ENCODE data around the gene MATCAP1.

The MATCAP1 gene

DNA sequence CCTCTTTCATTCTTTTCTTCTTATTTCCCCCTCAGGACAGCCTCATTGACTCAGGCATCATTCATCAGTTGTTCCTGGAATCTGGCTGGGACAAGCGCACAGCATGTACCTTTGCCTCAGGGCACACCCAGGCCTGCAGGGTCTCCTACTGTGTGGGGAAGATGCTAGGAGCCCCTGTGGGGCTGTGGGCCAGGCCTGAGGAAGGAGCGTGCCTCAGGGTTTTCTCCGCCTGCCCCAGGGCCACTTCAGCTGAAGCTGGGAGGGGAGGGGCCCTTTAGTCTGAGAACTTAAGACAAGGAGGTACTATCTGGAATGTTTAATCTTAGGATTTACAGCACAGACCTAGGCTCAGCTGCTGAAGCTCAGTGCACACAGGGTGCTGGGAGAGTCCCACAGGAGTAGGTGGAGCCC lies 23.1 kb upstream of the MATCAP1 start:
- H3K27ac ChIP-seq (ENCODE audit: low read depth, low read length, poor library complexity, severe bottlenecking), result no peak overlapping the region
- no peaks in the 10 kb centered on the region for H3K9me2 ChIP-seq (ENCODE audit: low read depth, low read length)
- H3K9me3 ChIP-seq (ENCODE audit: low read length), result no peaks in the 10 kb centered on the region
- peaks cover 26% of the 10 kb centered on the region for H3K36me3 ChIP-seq (ENCODE audit: insufficient read depth, low read length)
- no peak overlapping the region for H3K9ac ChIP-seq (ENCODE audit: low read length)
- no peaks in the 10 kb centered on the region for H3F3A ChIP-seq (ENCODE audit: insufficient read depth, low read length)
- H3K4me1 ChIP-seq (ENCODE audit: insufficient read depth, low read length, severe bottlenecking), result no peaks in the 10 kb centered on the region
- H3K4me2 ChIP-seq (ENCODE audit: low read length), result no peak overlapping the region
- TF ChIP-seq, protein P1, sequence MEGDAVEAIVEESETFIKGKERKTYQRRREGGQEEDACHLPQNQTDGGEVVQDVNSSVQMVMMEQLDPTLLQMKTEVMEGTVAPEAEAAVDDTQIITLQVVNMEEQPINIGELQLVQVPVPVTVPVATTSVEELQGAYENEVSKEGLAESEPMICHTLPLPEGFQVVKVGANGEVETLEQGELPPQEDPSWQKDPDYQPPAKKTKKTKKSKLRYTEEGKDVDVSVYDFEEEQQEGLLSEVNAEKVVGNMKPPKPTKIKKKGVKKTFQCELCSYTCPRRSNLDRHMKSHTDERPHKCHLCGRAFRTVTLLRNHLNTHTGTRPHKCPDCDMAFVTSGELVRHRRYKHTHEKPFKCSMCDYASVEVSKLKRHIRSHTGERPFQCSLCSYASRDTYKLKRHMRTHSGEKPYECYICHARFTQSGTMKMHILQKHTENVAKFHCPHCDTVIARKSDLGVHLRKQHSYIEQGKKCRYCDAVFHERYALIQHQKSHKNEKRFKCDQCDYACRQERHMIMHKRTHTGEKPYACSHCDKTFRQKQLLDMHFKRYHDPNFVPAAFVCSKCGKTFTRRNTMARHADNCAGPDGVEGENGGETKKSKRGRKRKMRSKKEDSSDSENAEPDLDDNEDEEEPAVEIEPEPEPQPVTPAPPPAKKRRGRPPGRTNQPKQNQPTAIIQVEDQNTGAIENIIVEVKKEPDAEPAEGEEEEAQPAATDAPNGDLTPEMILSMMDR (IDR thresholded peaks at IDR 0.05; ENCODE audit: low read length), result no peak
- TF ChIP-seq EZH2 (IDR thresholded peaks at IDR 0.05; ENCODE audit: borderline replicate concordance, low read length), result no peak
- H4K20me1 ChIP-seq (ENCODE audit: insufficient read depth, low read length), result no peaks in the 10 kb centered on the region
- H3K79me2 ChIP-seq (ENCODE audit: insufficient read depth, low read length), result no peaks in the 10 kb centered on the region
- H3K4me3 ChIP-seq (ENCODE audit: low read depth, low read length, poor library complexity, severe bottlenecking), result no peak overlapping the region
- H3K27me3 ChIP-seq (ENCODE audit: insufficient read depth, low read length), result no peaks in the 10 kb centered on the region
- no peak overlapping the region for H2AFZ ChIP-seq (ENCODE audit: low read length)

DNA sequence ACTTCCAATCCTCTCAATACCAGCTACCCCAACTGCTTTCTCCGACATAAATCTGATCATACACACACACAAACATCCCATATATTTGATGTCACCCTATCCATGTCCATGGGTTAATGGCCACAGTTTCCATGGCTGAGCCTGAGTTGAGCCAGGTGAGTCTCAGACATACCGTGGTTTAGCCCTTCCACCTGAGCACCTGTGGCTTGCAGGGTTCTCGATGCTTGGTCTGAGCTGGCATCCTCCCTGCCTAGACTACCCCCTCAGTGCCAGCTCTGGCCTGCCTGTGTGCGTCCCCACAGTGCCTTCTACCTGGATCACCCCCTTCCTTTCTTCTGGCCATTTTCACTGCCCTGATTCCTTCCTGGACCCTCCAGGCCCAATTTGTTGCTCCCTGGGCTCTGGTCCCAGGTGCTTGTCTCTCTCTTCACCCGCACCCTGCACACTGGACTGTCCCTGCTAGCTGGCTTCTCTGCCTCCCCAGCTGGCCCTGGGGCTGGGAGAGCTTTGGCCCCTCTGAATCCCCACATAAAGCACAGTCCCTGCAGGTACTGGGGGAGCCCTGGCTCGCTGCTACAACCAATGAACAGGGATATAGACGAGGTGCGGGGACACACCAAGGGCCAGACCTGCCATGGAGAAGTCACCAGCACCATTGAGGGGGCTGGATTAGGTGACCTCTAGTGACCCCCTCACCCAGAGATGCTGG lies 22.5 kb upstream of the MATCAP1 start:
- Histone ChIP-seq H3K4me3 (ENCODE audit: low read depth, low read length, poor library complexity, severe bottlenecking) (no peak overlapping the region), H3K9ac (ENCODE audit: low read length) (no peak overlapping the region), H3K9me2 (ENCODE audit: low read depth, low read length) (no peaks in the 10 kb centered on the region)

DNA sequence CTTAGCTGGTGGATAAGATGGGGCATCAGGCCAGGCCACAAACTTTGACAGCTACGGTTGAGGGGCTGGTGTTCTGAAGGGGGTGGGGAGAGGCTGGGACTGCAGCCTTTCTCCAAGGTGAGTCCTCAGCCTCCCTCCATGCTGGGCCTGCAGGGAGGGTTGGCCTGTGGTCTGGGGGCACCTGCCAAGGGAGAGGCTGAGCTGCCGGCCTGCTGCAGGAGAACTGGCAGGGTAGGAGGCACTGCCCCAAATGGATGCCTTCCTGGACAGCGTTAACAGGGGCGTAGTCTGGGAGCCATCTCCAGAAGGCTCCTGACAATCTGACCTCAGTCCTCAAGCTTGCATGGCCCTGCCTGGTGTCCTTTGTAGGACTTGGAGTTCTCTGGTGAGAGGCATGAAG lies 20.3 kb upstream of the MATCAP1 start:
- no peak overlapping the region for H3K4me2 ChIP-seq (ENCODE audit: low read length)
- peaks cover 2% of the 10 kb centered on the region for H3K4me1 ChIP-seq (ENCODE audit: insufficient read depth, low read length, severe bottlenecking)
- no peaks in the 10 kb centered on the region for H4K20me1 ChIP-seq (ENCODE audit: insufficient read depth, low read length)
- peaks cover 42% of the 10 kb centered on the region for H3K36me3 ChIP-seq (ENCODE audit: insufficient read depth, low read length)
- H3K9ac ChIP-seq (ENCODE audit: low read length), result no peak overlapping the region
- no peak overlapping the region for H3K27ac ChIP-seq (ENCODE audit: low read depth, low read length, poor library complexity, severe bottlenecking)
- TF ChIP-seq, protein P1 (IDR thresholded peaks at IDR 0.05; ENCODE audit: low read length), result no peak
- TF ChIP-seq EZH2 (IDR thresholded peaks at IDR 0.05; ENCODE audit: borderline replicate concordance, low read length), result no peak
- no peaks in the 10 kb centered on the region for H3K79me2 ChIP-seq (ENCODE audit: insufficient read depth, low read length)
- H3K27me3 ChIP-seq (ENCODE audit: insufficient read depth, low read length), result no peaks in the 10 kb centered on the region
- H2AFZ ChIP-seq (ENCODE audit: low read length), result no peak overlapping the region
- no peaks in the 10 kb centered on the region for H3K9me2 ChIP-seq (ENCODE audit: low read depth, low read length)
- no peaks in the 10 kb centered on the region for H3K9me3 ChIP-seq (ENCODE audit: low read length)
- H3F3A ChIP-seq (ENCODE audit: insufficient read depth, low read length), result no peaks in the 10 kb centered on the region
- no peak overlapping the region for H3K4me3 ChIP-seq (ENCODE audit: low read depth, low read length, poor library complexity, severe bottlenecking)

More for the DNA sequence above, 22.5 kb upstream of the MATCAP1 start:
- H3K79me2 ChIP-seq (ENCODE audit: insufficient read depth, low read length), result no peaks in the 10 kb centered on the region
- no peaks in the 10 kb centered on the region for H4K20me1 ChIP-seq (ENCODE audit: insufficient read depth, low read length)
- H3K9me3 ChIP-seq (ENCODE audit: low read length), result no peaks in the 10 kb centered on the region
- H3K27me3 ChIP-seq (ENCODE audit: insufficient read depth, low read length), result no peaks in the 10 kb centered on the region
- H3K36me3 ChIP-seq (ENCODE audit: insufficient read depth, low read length), result peaks cover 32% of the 10 kb centered on the region
- no peak overlapping the region for H3K27ac ChIP-seq (ENCODE audit: low read depth, low read length, poor library complexity, severe bottlenecking)
- H3K4me2 ChIP-seq (ENCODE audit: low read length), result no peak overlapping the region
- TF ChIP-seq, protein P1 (IDR thresholded peaks at IDR 0.05; ENCODE audit: low read length), result no peak
- no peak for TF ChIP-seq EZH2 (IDR thresholded peaks at IDR 0.05; ENCODE audit: borderline replicate concordance, low read length)
- H3K4me1 ChIP-seq (ENCODE audit: insufficient read depth, low read length, severe bottlenecking), result no peaks in the 10 kb centered on the region
- no peaks in the 10 kb centered on the region for H3F3A ChIP-seq (ENCODE audit: insufficient read depth, low read length)
- no peak overlapping the region for H2AFZ ChIP-seq (ENCODE audit: low read length)

Data from OCI-LY1 (cell line).